HUES48 (cell line): ENCODE data around the gene DGKI.

ENCODE experiments used
- H3K27ac ChIP-seq: one replicate; pipeline ENCODE4 v1.7.0; 2013; ENCODE audit warnings: low read depth, low read length, inconsistent platforms
- H3K27me3 ChIP-seq: 2 replicates; pipeline ENCODE4 v1.6.1; 2013; ENCODE audit warnings: mild to moderate bottlenecking, low read length; ENCODE audit not compliant: control insufficient read depth, insufficient read depth
- H3K36me3 ChIP-seq: 2 replicates; pipeline ENCODE4 v1.6.1; 2013; ENCODE audit warnings: low read length; ENCODE audit not compliant: control insufficient read depth, insufficient read depth
- H3K4me1 ChIP-seq: 2 replicates; pipeline ENCODE4 v1.6.1; 2013; ENCODE audit warnings: mild to moderate bottlenecking, low read length; ENCODE audit not compliant: control insufficient read depth, insufficient read depth
- H3K4me3 ChIP-seq: 2 replicates; pipeline ENCODE4 v1.5.1; 2013; ENCODE audit warnings: mild to moderate bottlenecking, low read depth, low read length
- H3K9ac ChIP-seq: 2 replicates; pipeline ENCODE4 v1.6.1; 2013; ENCODE audit warnings: mild to moderate bottlenecking, low read depth, low read length, moderate library complexity
- H3K9me3 ChIP-seq: 2 replicates; pipeline ENCODE4 v1.6.1; 2013; ENCODE audit warnings: low read length; ENCODE audit not compliant: control insufficient read depth, insufficient read depth

The DGKI gene

GRCh38 chr7:137475966-137476365 is 370.8 kb downstream of the DGKI start:
- no peaks in the 10 kb centered on the region for H3K27me3 ChIP-seq

GRCh38 chr7:137474540-137475026 is 372.2 kb downstream of the DGKI start:
- Histone ChIP-seq H3K27me3 (no peaks in the 10 kb centered on the region), H3K36me3 (no peaks in the 10 kb centered on the region), H3K4me3 (no peak overlapping the region), H3K9ac (no peak overlapping the region), H3K9me3 (no peaks in the 10 kb centered on the region), H3K4me1 (peaks cover 3% of the 10 kb centered on the region; the same call in 1 of the 2 replicates), H3K27ac (no peak overlapping the region)

More at GRCh38 chr7:137475966-137476365, 370.8 kb downstream of the DGKI start:
- H3K4me1 ChIP-seq, result peaks cover 3% of the 10 kb centered on the region; the same call in 1 of the 2 replicates
- no peak overlapping the region for H3K27ac ChIP-seq
- H3K36me3 ChIP-seq, result no peaks in the 10 kb centered on the region
- H3K9me3 ChIP-seq, result no peaks in the 10 kb centered on the region
- no peak overlapping the region for H3K9ac ChIP-seq
- H3K4me3 ChIP-seq, result no peak overlapping the region

- no peaks in the 10 kb centered on the region for H3K4me1 ChIP-seq
- H3K9ac ChIP-seq, result no peak overlapping the region
- no peak overlapping the region for H3K4me3 ChIP-seq
- no peaks in the 10 kb centered on the region for H3K9me3 ChIP-seq
- H3K27ac ChIP-seq, result no peak overlapping the region
- H3K27me3 ChIP-seq, result no peaks in the 10 kb centered on the region
- no peaks in the 10 kb centered on the region for H3K36me3 ChIP-seq
Measured at GRCh38 chr7:137471128-137471527, 375.6 kb downstream of the DGKI start.

- H3K9ac ChIP-seq, result no peak overlapping the region
- H3K9me3 ChIP-seq, result no peaks in the 10 kb centered on the region
- no peak overlapping the region for H3K27ac ChIP-seq
- H3K36me3 ChIP-seq, result no peaks in the 10 kb centered on the region
- H3K27me3 ChIP-seq, result no peaks in the 10 kb centered on the region
- no peaks in the 10 kb centered on the region for H3K4me1 ChIP-seq
- H3K4me3 ChIP-seq, result no peak overlapping the region
Measured at GRCh38 chr7:137469858-137470257, 376.9 kb downstream of the DGKI start.

GRCh38 chr7:137469191-137469811 is 377.5 kb downstream of the DGKI start:
- Histone ChIP-seq H3K4me3 (no peak overlapping the region), H3K27me3 (no peaks in the 10 kb centered on the region), H3K4me1 (no peaks in the 10 kb centered on the region), H3K9me3 (no peaks in the 10 kb centered on the region), H3K27ac (no peak overlapping the region), H3K9ac (no peak overlapping the region), H3K36me3 (no peaks in the 10 kb centered on the region)

GRCh38 chr7:137462847-137463246 is 383.9 kb downstream of the DGKI start:
- H3K27ac ChIP-seq, result no peak overlapping the region
- H3K9me3 ChIP-seq, result no peaks in the 10 kb centered on the region
- no peak overlapping the region for H3K4me3 ChIP-seq
- no peaks in the 10 kb centered on the region for H3K36me3 ChIP-seq
- H3K4me1 ChIP-seq, result no peaks in the 10 kb centered on the region
- H3K9ac ChIP-seq, result no peak overlapping the region
- H3K27me3 ChIP-seq, result no peaks in the 10 kb centered on the region

- Histone ChIP-seq H3K27me3 (no peaks in the 10 kb centered on the region), H3K27ac (no peak overlapping the region)
Measured at GRCh38 chr7:137462074-137462715, 384.6 kb downstream of the DGKI start.

GRCh38 chr7:137458399-137458798 is 388.4 kb downstream of the DGKI start:
- Histone ChIP-seq H3K9me3 (no peaks in the 10 kb centered on the region), H3K4me3 (no peak overlapping the region), H3K9ac (no peak overlapping the region), H3K27me3 (no peaks in the 10 kb centered on the region), H3K36me3 (no peaks in the 10 kb centered on the region), H3K4me1 (0 out of 2 replicates have a peak, but pooled peaks cover 6% of the 10 kb centered on the region), H3K27ac (no peak overlapping the region)

More at GRCh38 chr7:137462074-137462715, 384.6 kb downstream of the DGKI start:
- no peaks in the 10 kb centered on the region for H3K36me3 ChIP-seq
- no peak overlapping the region for H3K4me3 ChIP-seq
- no peaks in the 10 kb centered on the region for H3K9me3 ChIP-seq
- H3K9ac ChIP-seq, result no peak overlapping the region
- no peaks in the 10 kb centered on the region for H3K4me1 ChIP-seq

GRCh38 chr7:137454767-137455166 is 392.0 kb downstream of the DGKI start:
- H3K27me3 ChIP-seq, result no peaks in the 10 kb centered on the region
- 0 out of 2 replicates have a peak, but pooled peaks cover 6% of the 10 kb centered on the region for H3K4me1 ChIP-seq
- H3K27ac ChIP-seq, result no peak overlapping the region
- H3K36me3 ChIP-seq, result no peaks in the 10 kb centered on the region
- no peak overlapping the region for H3K4me3 ChIP-seq
- H3K9ac ChIP-seq, result no peak overlapping the region
- H3K9me3 ChIP-seq, result no peaks in the 10 kb centered on the region

GRCh38 chr7:137454246-137454724 is 392.5 kb downstream of the DGKI start:
- H3K9me3 ChIP-seq, result no peaks in the 10 kb centered on the region
- no peaks in the 10 kb centered on the region for H3K36me3 ChIP-seq
- H3K4me3 ChIP-seq, result no peak overlapping the region
- H3K27ac ChIP-seq, result no peak overlapping the region
- no peaks in the 10 kb centered on the region for H3K27me3 ChIP-seq
- H3K4me1 ChIP-seq, result 0 out of 2 replicates have a peak, but pooled peaks cover 6% of the 10 kb centered on the region
- no peak overlapping the region for H3K9ac ChIP-seq

GRCh38 chr7:137453356-137453755 is 393.4 kb downstream of the DGKI start:
- H3K4me1 ChIP-seq, result 0 out of 2 replicates have a peak, but pooled peaks cover 6% of the 10 kb centered on the region
- no peak overlapping the region for H3K4me3 ChIP-seq
- H3K27me3 ChIP-seq, result no peaks in the 10 kb centered on the region
- no peaks in the 10 kb centered on the region for H3K9me3 ChIP-seq
- H3K36me3 ChIP-seq, result no peaks in the 10 kb centered on the region
- no peak overlapping the region for H3K27ac ChIP-seq
- no peak overlapping the region for H3K9ac ChIP-seq
